Fibroblast of peridontal ligament (primary cell): ENCODE measurements around the gene KEAP1.
"Not testable (repeated sequence)": the region's sequence is repeated elsewhere in the genome, so short reads cannot be mapped to it uniquely, and the experiment has no call there.

ENCODE experiments used
- DNase-seq: peaks from one replicate; pipeline ENCODE4 v3.0.0-alpha.2; 2010; ENCODE audit errors: extremely low read depth

Gene KEAP1

DNA sequence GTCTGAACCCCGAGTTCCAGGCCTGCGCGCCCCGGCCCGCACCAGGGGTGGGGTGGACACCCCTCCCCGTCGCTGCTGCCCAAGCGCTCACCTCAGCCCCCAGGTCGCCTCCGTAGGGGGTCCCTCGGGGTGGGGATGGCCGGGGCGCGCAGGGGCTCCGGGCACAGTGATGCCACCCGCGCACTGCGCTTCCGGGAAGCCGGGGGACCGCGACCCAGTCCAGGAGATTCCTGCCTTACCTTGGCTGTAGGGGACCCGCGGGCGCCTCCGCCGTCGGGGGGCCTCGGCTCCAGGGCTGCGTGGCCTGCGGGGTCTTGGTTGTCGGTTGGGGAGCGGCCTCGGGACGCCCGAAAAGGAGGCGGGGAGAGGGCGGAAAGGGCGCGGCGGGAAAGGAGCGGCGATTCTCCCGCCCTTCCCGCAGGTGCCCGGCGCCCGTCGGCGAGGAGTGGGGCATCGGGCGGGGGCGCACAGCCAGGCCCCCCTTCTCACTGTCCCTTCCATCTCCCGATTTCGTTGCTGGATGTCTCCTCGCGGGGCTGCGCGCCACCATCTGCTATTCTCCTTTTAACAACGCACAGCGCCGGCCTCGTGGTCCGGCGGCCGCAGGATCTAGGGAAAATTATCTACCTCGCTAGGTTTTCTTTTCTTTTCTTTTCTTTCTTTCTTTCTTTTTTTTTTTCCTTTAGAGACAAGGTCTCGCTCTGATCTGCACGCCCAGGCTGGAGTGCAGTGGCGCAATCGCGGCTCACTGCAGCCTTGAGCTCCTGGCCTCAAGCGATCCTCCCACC, at the start of gene KEAP1:
TSS of gene KEAP1 (minus strand) at position 355 of the 788 bp plus-strand sequence. CDS start 3,323 bp downstream, outside the sequence.
- DNase-seq: peak; percentile 21

DNA sequence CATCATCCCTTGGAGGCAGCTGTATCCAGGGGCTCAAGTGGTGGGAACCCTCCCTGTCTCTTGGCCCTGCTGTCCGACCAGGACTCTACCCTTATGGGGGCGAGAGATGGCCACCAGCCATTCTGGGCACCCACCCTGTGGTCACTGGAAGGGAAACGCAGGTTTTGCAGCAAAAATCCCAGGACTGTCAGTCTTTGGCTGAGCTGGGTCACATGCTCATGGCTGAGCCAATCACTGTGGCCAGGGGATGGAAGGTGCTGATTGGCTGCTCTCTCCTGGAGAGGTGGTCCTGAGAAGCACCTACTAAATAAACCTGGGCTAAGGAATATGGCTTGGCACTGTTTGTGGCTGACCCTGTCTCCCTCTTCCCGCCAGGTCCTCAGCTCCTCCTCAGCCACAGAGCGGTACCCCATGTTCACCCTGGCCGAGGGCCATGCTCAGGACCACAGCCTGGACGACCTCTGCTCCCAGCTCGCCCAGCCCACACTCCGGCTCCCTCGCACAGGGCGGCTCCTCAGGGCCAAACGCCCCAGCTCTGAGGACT, 49.4 kb upstream of the KEAP1 start:
- DNase-seq: no peak

DNA sequence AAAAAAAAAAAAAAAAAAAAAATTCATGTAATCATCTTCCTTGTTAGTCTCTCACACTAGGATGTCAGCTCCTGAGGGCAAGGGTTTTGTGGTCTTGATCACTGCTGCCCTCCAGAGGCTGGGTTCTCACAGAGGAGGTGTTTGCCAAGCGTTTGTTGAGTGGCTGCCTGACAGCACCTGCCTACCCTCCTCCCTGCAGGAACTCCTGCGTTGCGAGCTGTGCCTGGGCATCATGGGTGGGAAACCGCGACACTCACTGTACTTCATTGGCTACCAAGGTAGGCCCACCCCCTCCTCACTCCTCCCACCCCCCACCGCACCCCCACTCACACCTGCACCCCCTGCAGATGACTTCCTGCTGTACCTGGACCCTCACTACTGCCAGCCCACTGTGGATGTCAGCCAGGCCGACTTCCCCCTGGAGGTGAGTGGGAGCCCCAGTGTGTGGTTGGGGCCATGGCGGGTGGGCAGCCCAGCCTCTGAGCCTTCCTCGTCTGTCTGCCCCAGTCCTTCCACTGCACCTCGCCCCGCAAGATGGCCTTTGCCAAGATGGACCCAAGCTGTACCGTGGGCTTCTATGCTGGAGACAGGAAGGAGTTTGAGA, 48.6 kb upstream of the KEAP1 start:
- DNase-seq: no peak

DNA sequence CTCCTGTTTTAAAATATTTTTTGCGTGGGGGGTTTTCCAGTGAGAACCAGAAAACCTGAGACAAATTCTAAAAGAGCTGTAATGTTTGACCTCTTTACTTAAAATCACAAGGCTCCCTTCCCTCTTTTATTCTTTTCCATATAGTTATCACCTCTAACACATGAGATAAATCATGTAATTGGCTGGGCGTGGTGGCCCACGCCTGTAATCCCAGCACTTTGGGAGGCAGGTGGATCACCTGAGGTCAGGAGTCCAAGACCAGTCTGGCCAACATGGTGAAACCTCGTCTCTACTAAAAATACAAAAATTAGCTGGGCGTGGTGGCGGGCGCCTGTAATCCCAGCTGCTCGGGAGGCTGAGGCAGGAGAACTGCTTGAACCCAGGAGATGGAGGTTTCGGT, 47.9 kb upstream of the KEAP1 start:
- not testable (repeated sequence) for DNase-seq

DNA sequence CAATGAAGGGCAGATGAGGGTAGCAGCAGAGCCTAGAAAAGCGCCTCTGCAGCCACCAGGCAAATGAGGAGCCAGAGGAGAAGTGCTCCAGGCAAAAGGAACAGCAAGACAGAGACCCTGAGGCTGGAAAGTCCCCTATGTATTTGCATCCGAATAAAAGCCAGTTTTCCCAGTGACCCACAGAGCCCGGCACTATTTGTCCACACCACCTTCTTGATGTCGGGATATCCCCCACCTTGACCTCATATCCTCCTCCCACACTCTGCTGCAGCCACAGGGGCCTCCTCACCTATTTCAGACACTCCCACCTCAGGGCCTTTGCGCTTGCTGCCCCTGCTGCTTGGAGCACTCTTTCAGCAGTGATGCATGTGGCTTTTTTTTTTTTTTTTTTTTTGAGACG, 47.2 kb upstream of the KEAP1 start:
- DNase-seq: no peak

DNA sequence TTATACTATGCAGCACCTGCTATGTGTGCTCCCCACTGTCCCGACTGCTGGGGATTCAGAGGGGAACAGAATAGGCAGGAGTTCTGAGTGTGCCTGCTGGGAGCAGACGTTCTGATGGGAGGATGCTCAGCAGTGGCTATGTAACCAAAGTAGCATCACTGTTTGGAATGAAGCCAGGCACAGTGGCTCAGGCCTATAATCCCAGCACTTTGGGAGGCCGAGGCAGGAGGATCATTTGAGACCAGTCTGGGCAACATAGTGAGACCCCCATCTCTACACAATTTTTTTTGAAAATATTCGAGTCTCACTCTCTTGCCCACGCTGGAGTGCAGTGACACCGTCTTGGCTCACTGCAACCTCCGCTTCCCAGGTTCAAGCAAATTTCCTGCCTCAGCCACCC, 46.6 kb upstream of the KEAP1 start:
- no peak for DNase-seq

DNA sequence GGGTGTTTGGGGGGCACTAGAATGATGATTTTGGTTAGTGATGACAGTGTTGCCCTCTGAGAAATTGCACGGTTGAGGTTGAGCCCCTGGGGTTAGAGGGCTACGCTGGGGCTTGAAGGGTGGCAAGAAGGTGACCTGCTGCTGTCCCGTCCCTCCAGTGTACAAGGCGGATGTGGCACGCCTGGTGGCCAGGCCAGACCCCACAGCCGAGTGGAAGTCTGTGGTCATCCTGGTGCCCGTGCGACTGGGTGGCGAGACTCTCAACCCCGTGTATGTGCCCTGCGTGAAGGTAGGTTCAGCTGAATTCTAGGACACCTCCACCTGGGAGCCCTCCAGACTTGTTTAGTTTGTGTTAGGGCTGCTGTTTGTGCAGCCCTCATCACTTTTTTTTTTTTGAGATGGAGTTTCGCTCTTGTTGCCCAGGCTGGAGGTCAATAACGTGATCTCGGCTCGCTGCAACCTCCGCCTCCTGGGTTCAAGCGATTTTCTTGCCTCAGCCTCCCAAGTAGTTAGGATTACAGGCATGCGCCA, 45.7 kb upstream of the KEAP1 start:
- no peak for DNase-seq

DNA sequence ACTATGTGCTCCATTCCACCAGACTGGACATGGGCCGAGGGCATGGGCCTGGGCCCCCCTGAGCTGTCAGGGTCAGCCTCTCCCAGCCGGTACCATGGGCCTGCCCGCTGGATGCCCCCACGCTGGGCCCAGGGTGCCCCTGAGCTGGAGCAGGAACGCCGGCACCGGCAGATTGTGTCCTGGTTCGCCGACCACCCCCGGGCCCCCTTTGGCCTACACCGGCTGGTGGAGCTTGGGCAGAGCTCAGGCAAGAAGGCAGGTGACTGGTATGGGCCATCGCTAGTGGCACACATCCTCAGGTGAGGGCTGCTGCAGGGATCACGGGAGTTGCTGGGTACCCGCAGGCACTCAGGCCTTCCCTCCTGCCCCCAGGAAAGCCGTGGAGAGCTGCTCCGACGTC, 43.7 kb upstream of the KEAP1 start:
- DNase-seq: no peak

DNA sequence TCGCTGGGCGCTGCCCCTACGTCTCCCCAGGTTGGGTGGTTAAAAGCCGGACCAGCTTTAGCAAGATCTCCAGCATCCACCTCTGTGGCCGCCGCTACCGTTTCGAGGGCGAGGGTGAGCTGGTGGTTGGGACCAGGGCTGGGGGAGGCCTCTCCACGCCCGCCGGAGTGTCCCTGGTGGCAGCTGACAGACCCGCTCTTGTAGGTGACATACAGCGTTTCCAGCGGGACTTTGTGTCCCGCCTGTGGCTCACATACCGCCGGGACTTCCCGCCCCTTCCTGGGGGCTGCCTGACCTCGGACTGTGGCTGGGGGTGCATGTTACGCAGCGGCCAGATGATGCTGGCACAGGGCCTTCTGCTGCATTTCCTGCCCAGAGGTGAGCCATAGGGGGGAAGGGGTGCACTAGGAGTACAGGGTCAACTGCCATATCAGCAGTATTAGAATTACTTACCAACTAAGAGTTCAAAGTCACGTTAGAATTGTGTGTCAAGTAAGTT, 41.6 kb upstream of the KEAP1 start:
- no peak for DNase-seq

DNA sequence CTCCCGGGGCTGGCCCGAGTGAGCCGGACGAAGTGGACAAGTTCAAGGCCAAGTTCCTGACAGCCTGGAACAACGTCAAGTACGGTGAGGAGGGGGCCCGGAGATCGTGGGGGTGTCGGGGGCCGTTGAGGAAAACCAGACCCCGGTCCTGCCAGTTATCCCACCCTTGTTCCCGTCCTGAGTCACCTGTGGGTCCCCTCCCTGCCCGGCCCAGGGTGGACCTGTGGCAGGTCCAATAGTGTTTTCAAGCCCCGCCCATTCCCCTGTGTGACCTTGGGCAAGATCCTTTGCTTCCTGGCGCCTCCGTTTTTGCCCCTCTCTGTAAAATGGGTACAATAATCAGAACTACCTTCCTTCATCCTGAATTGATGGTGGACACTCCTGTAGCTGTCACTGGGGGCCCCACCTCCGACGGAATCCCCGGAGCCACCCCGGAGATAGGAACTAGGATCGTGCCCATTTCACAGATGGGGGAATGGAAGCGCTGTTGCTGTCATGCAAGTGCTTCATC, 41.1 kb upstream of the KEAP1 start:
- no peak for DNase-seq

DNA sequence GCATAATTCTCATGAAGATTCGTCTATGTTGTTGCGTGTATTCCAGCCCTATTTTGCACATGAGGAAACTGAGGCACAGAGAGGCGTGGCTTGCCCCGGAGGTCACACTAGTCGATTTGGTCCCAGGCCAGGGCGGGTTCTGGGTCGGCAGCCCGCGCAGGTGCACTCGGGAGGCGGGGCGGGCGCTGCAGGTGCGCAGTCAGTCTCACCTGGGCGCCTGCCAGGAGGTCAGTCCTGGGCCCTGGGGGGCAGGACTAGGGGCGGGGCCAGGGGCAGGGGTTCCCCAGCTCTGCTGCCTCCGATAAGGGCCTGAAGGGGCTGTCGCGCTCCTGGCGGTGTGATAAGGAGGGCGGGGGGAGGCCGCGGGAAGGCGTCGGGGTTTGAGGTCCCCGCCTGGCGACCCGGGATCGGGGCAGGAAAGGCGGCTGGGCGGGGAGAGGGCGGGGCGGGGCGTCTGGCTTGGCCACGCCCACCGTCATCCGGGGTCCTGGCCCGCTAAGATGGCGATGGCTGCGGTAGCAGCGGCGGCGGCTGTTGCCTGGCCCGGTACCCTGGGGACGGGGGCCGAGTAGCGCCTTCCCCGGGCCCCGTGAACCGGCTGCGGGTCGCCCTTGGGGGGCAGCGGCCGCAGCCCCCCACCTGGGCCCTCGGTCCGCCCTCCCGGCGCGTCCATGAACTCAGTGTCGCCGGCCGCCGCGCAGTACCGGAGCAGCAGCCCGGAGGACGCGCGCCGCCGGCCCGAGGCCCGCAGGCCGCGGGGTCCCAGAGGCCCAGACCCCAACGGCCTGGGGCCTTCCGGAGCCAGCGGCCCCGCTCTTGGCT, 40.5 kb upstream of the KEAP1 start, which contains the start of gene ATG4D:
TSS of gene ATG4D (plus strand) at position 485 of the 822 bp plus-strand sequence. CDS start at position 672, 187 bp downstream.
- DNase-seq: peak; percentile 44

DNA sequence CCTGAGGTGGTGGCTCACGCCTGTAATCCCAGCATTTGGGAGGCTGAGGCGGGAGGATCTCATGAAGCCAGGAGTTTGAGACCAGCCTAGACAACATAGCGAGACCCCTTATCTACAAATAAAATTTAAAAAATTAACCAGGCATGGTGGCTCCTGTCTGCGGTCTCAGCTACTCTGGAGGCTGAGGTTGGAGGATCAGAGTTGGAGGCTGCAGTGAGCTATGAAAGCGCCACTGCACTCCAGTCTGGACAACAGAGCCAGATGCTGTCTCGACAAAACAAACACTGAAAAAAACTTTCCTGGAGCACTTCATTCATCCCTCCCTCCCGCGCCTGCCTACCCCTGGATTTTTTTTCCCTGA, 39.9 kb upstream of the KEAP1 start:
- no peak for DNase-seq

DNA sequence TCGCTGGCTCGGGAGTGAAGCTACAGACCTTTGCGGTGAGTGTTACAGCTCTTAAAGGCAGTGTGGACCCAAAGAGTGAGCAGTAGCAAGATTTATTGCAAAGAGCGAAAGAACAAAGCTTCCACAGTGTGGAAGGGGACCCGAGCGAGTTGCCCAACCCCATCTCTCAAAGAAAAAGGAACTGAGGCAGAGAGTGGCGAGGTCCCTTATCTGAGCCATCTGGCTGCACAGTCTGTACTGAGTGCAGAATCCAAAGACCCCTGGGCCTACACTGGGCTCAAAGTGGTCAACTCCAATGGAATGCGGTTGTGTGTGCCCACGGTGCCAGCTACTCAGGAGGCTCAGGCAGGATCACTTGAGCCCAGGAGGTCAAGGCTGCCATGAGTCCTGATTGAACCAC, 35.9 kb upstream of the KEAP1 start:
- DNase-seq: not testable (repeated sequence)

DNA sequence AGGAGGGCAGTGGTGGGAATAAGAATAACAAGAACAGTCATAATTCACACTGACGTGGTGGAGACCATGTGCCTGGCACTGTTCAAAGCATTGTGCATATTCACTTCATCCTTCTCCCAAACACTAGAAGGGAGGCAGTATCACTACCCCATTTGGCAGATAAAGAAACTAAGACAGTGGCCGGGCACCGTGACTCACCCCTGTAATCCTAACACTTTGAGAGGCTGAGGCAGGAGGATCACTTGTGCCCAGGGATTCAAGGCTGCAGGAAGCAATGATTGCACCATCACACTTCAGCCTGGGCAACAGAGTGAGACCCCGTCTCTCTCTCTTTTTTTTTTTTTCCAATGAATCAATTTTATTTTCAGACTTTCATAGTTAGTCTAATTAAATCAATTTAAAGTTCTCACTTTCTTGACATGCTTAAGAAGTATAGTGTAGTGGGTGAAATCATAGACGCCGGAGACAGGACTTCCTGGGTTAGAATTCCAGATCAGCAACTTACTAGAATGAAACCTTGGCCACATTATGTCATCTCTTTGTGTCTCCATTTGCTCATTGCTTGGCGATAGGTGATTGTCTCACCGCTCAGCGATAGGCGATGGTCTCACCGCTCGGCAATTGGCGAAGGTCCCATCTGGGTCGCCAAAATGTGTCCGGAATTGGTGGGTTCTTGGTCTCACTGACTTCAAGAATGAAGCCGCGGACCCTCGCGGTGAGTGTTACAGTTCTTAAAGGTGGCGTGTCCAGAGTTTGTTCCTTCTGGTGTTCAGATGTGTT, 35.2 kb upstream of the KEAP1 start:
- no peak for DNase-seq

DNA sequence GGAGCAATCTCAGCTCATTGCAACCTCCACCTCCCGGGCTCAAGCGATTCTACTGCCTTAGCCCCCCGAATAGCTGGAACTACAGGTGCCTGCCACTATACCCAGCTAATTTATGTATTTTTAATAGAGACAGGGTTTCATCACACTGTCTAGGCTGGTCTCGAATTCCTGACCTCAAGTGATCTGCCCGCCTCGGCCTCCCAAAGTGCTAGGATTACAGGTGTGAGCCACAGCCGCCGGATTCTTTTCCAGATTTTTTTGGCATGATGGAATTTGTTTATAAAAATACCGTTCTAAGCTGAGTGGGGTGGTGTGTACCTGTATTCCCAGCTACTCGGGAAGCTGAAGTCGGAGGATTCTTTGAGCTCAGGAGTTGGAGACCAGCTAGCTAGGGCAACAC, 34.5 kb upstream of the KEAP1 start:
- DNase-seq: no peak

DNA sequence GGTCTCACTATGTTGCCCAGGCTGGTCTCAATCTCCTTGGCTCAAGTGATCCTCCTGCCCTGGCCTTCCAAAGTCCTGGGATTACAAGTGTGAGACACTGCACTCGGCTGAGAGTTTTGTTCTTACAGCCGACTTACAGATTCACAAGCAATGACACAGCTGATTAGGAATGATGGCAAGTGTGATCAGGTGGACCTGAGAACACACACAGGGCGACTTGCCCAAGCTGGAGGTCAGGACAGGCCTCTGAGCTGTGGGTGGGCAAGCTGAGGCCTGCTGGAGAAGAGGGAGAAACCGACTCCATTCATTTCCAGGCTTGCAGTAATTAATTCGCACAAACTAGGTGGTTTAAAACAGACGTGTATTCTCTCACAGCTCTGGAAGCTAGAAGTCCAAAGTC, 32.5 kb upstream of the KEAP1 start:
- no peak for DNase-seq

DNA sequence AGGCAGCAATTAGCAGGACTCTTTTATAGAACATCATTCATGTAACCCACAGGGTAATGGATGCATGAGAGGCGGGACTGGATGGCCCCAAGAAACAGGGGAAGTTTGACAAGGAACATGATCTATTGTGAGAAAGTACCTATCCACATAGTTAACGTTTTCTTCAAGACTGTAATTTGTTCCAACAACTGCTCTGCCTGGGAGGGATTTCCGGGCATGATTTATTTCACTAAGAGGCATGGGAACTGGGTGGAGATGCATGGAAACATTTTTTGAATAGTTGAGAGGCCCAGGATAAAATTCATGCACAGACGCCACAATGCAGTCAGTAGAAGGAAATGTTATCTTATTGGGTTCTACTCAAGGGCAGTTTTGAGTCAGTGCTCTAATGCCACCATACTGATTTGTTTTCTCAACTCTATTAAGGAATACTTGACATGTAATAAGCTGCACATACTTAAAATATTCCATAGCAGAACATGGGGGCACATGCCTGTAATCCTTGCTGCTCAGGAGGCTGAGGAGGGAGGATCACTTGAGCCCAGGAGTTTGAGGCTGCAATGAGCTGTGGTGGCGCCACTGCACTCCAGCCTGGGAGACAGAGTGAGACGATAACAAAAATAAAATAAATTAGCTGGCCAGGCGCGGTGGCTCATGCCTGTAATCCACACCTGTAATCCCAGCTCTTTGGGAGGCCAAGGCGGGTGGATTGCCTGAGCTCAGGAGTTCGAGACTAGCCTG, 30.7 kb upstream of the KEAP1 start:
- DNase-seq: peak; percentile 77

DNA sequence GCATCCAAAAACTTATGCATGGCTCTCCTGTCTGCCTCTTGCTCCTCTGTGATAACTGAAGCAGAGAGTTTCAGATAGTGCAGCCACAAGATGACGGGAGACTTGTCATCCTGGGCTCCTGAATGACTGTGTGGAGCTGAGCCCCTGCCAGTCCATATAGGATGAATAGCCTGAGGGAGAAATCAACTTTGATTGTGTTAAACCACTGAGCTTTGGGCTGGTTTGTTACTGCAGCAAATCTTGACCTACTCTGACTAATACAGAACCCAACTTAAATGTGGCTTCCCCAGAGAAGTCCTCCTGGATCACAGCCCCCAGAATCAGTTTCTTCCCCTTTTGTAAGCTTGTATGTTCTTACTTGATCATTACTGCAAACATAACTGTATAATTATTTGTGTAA, 29.3 kb upstream of the KEAP1 start:
- no peak for DNase-seq

DNA sequence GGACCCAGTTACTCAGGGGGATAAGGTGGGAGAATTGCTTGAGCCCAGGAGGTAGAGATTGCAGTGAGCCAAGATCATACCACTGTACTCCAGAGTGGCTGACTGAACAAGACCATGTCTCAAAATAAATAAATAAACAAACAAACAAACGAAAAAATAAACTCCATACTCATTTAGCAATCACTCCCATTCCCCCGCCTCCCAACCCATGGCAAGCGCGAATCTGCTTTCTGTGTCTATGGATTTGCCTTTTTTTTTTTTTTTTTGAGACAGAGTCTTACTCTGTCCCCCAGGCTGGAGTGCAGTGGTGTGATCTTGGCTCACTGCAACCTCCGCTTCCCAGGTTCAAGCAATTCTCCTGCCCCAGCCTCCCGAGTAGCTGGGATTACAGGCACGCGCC, 23.7 kb upstream of the KEAP1 start:
- DNase-seq: not testable (repeated sequence)

DNA sequence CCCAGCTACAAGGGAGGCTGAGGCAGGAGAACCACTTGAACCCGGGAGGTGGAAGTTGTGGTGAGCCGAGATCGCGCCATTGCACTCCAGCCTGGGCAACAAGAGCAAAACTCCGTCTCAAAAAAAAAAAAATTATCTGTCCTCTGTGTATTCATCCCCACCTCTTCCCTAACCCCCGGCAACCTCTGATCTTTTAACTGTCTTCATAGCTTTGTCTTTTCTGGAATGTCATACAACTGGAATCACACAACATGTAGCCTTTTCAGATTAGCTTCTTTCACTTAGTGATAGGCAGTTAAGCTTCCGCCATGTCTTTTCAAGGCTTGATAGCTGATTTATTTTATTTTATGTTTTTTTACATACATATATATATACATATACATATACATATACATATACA, 22.5 kb upstream of the KEAP1 start:
- DNase-seq: no peak
